ENCODE results near the gene TAS2R42. TPM values are rescaled to one million over a fixed set of nuclear protein-coding genes. Genes with fewer than 3 reads are reported as not detected.

TAS2R42 gene
- polyA plus RNA-seq, 1 experiment = not detected

- TF ChIP-seq CTCF (IDR thresholded peaks at IDR 0.05; ENCODE audit: insufficient read depth, low read depth, low read length) = no peak
- Histone ChIP-seq H3K36me3 (ENCODE audit: control insufficient read depth, insufficient read depth, low read length) (no peaks in the 10 kb centered on the region), H3K27me3 (ENCODE audit: control insufficient read depth, insufficient read depth, low read length) (no peaks in the 10 kb centered on the region), H3K4me3 (ENCODE audit: low read depth, low read length) (no peak overlapping the region)
- no peak for DNase-seq (ENCODE audit: low read depth)
- ChIA-PET CTCF (interaction anchor here (1.0 to 1.2 kb wide), 2 partner anchors 282 to 433 kb away, joined by 3 to 4 read pairs; no protein-coding TSS in a partner anchor), POLR2A (no interaction called here)
These were observed 17.4 kb upstream of the TAS2R42 start for GRCh38 chr12:11204173-11204572.

DNA sequence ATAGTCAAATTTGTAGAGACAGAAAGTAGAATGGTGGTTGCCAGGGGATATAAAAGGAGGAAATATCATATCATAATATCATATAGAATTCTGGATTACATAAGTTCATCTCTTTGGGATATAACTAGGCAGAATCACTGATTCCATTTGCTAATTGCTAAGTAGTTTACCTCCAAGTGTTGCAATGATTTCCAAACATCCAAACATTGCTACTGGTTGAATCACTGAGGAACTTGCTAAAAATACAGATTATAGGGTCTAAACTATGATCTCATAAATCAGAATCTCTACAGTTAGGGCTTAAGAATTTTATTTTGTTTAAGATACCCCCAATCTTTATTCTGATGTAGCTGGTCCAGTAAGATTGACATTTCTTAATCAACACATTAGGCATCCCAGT, 16.1 kb upstream of the TAS2R42 start:
- no peak for TF ChIP-seq CTCF (IDR thresholded peaks at IDR 0.05; ENCODE audit: insufficient read depth, low read depth, low read length)
- CTCF ChIA-PET = interaction anchor here (0.6 kb wide), 1 partner anchor 436 kb away, joined by 3 read pairs; no protein-coding TSS in a partner anchor
- no peak for DNase-seq (ENCODE audit: low read depth)
- Histone ChIP-seq H3K27me3 (ENCODE audit: control insufficient read depth, insufficient read depth, low read length) (no peaks in the 10 kb centered on the region), H3K4me3 (ENCODE audit: low read depth, low read length) (no peak overlapping the region), H3K36me3 (ENCODE audit: control insufficient read depth, insufficient read depth, low read length) (no peaks in the 10 kb centered on the region)
- POLR2A ChIA-PET = no interaction called here

DNA sequence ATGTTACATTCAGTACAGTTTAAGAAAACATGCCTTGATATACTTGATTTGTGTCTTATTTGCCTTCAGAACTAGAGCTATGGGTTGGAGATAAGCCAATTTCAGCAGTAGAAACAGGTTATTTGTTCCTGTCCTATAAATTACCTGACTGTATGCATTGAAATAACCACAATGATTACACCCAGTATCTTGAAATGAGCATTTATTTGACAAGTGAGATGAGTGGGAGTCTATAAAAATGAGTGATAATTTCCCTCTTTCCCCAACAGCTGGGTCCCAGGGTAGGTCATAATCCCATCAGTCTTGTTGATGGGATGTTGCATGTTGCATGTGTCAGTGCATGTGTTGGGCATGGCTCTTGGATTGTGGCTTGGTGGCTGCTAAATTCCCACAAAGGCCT, 3.7 kb downstream of the TAS2R42 start:
- Histone ChIP-seq H3K4me3 (ENCODE audit: low read depth, low read length) (no peak overlapping the region), H3K27me3 (ENCODE audit: control insufficient read depth, insufficient read depth, low read length) (no peaks in the 10 kb centered on the region), H3K36me3 (ENCODE audit: control insufficient read depth, insufficient read depth, low read length) (no peaks in the 10 kb centered on the region)
- no peak for TF ChIP-seq CTCF (IDR thresholded peaks at IDR 0.05; ENCODE audit: insufficient read depth, low read depth, low read length)
- POLR2A ChIA-PET = no interaction called here
- CTCF ChIA-PET = interaction anchor here (1.0 to 1.9 kb wide), 2 partner anchors 17 to 412 kb away, joined by 3 to 5 read pairs; no protein-coding TSS in a partner anchor
- DNase-seq (ENCODE audit: low read depth) = no peak

DNA sequence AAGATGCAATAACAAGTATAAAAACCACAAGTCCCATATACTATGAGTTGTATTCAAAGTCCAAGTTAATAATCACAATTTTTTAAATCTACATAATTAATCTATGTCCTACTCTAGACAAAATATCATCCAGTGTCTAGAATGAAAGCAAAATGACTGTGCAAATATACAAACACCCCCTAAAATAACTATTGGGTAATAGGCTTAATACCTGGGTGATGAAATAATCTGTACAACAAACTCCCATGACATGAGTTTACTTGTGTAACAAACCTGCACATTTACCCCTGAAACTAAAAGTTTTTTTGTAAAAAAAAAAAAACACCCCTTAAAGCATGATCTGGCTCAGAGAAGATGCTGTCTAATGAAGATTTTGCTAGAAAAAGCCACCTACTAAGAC, 4.2 kb downstream of the TAS2R42 start:
- DNase-seq (ENCODE audit: low read depth) = no peak
- no peak for TF ChIP-seq CTCF (IDR thresholded peaks at IDR 0.05; ENCODE audit: insufficient read depth, low read depth, low read length)
- ChIA-PET CTCF (no interaction called here), POLR2A (no interaction called here)
- no peaks in the 10 kb centered on the region for H3K36me3 ChIP-seq (ENCODE audit: control insufficient read depth, insufficient read depth, low read length)
- no peak overlapping the region for H3K4me3 ChIP-seq (ENCODE audit: low read depth, low read length)
- no peaks in the 10 kb centered on the region for H3K27me3 ChIP-seq (ENCODE audit: control insufficient read depth, insufficient read depth, low read length)

GRCh38 chr12:11178250-11178649, 8.5 kb downstream of the TAS2R42 start:
- ChIA-PET POLR2A (no interaction called here), CTCF (no interaction called here)
- H3K4me3 ChIP-seq (ENCODE audit: low read depth, low read length) = no peak overlapping the region
- TF ChIP-seq CTCF (IDR thresholded peaks at IDR 0.05; ENCODE audit: insufficient read depth, low read depth, low read length) = no peak
- no peak for DNase-seq (ENCODE audit: low read depth)
- no peaks in the 10 kb centered on the region for H3K27me3 ChIP-seq (ENCODE audit: control insufficient read depth, insufficient read depth, low read length)
- H3K36me3 ChIP-seq (ENCODE audit: control insufficient read depth, insufficient read depth, low read length) = no peaks in the 10 kb centered on the region
